GM12878 (cell line): ENCODE results near the gene CREB5. TPM values are rescaled to one million over a fixed set of nuclear protein-coding genes. Genes with fewer than 3 reads are reported as not detected.

Experiments used
- ATAC-seq: fragments of 200-7000 bp; cut with Tn5 transposase; 3 replicates; pipeline ENCODE4 v1.9.1; 2020; ENCODE audit warnings: mild to moderate bottlenecking, moderate library complexity
- BruUV-seq: library from RNA; stranded (reverse); fragments of 400-500 nt; replicated peaks from 2 replicates; lab custom pipeline; 2021; lab: Mats Ljungman, UMichigan
- CTCF ChIA-PET: fragments of 300-600 bp; sonication (Branson Sonifier 250); formaldehyde crosslinking; extraction: SDS; loops from one replicate; lab custom pipeline; 2021; ENCODE audit warnings: inconsistent platforms; lab: Yijun Ruan, JAX
- POLR2A ChIA-PET: fragments of 350-600 bp; formaldehyde crosslinking; extraction: SDS; loops from one replicate; lab custom pipeline; 2021; ENCODE audit warnings: inconsistent platforms; lab: Charles Lee
- RAD21 ChIA-PET: fragments of 300-600 bp; sonication (Branson Sonifier 250); formaldehyde crosslinking; loops from one replicate; lab custom pipeline; 2023; ENCODE audit warnings: antibody characterized with exemption; ENCODE audit not compliant: unreplicated experiment; lab: Charles Lee
- SMC1A ChIA-PET: fragments of 300-600 bp; sonication (Branson Sonifier 250); formaldehyde crosslinking; loops from one replicate; lab custom pipeline; 2023; ENCODE audit not compliant: unreplicated experiment, uncharacterized antibody; lab: Charles Lee
- DNase-seq: peaks from one replicate; pipeline ENCODE4 v3.0.0-alpha.2; 2011; ENCODE audit warnings: low read depth, low spot score
- FAIRE-seq: peaks from 3 replicates; lab custom pipeline; 2011; peaks lifted over from hg19 to GRCh38; lab: Jason Lieb, UNC
- H2AFZ ChIP-seq: 2 replicates; pipeline ENCODE4 v1.6.0; 2011; ENCODE audit warnings: low read depth, low read length, control low read depth; ENCODE audit not compliant: control insufficient read depth
- H3K27ac ChIP-seq: 2 replicates; pipeline ENCODE4 v1.5.1; 2011; ENCODE audit warnings: control low read depth; ENCODE audit not compliant: control insufficient read depth, insufficient read depth
- H3K27me3 ChIP-seq, 2 experiments: replicated peaks in 1 of 2; 2 replicates each; pipeline versions ENCODE4 v1.6.0 to v1.6.1; 2011; ENCODE audit warnings: low read length in 1 of 2; ENCODE audit not compliant: control insufficient read depth in 2 of 2, insufficient read depth in 2 of 2
- H3K36me3 ChIP-seq, 2 experiments: 2 replicates each; pipeline ENCODE4 v1.5.1; 2011; ENCODE audit warnings: low read length in 1 of 2; ENCODE audit not compliant: control insufficient read depth in 2 of 2, insufficient read depth in 2 of 2
- H3K4me1 ChIP-seq: 2 replicates; pipeline ENCODE4 v1.6.1; 2011; ENCODE audit warnings: mild to moderate bottlenecking, low read length, moderate library complexity, mixed read lengths; ENCODE audit not compliant: control insufficient read depth, insufficient read depth
- H3K4me2 ChIP-seq: 2 replicates; pipeline ENCODE4 v1.6.0; 2011; ENCODE audit warnings: control low read depth; ENCODE audit not compliant: control insufficient read depth, insufficient read depth
- H3K4me3 ChIP-seq: fragments of 200-600 bp; sonication (generic); 2 replicates; pipeline ENCODE4 v1.5.1; 2016
- H3K79me2 ChIP-seq: 2 replicates; pipeline ENCODE4 v1.6.0; 2011; ENCODE audit warnings: low read length; ENCODE audit not compliant: control insufficient read depth, insufficient read depth
- H3K9ac ChIP-seq: 2 replicates; pipeline ENCODE4 v1.8.0; 2011; ENCODE audit warnings: low read length, control low read depth, mixed read lengths; ENCODE audit not compliant: control insufficient read depth, insufficient read depth
- H3K9me3 ChIP-seq: replicated peaks from 3 replicates; pipeline ENCODE4 v1.5.1; 2011; ENCODE audit warnings: mild to moderate bottlenecking, low read length; ENCODE audit not compliant: control insufficient read depth, insufficient read depth
- H4K20me1 ChIP-seq: 2 replicates; pipeline ENCODE4 v1.6.0; 2011; ENCODE audit not compliant: control insufficient read depth, insufficient read depth
- BACH1 ChIP-seq: fragments of 450-650 bp; IDR thresholded peaks from 2 replicates; pipeline ENCODE4 v1.6.1; 2017; ENCODE audit warnings: mild to moderate bottlenecking, borderline replicate concordance
- RB1 ChIP-seq: fragments of 450-650 bp; formaldehyde crosslinking; IDR thresholded peaks from 2 replicates; pipeline ENCODE4 v1.6.1; 2017; ENCODE audit warnings: mild to moderate bottlenecking, borderline replicate concordance
- SMAD5 ChIP-seq: IDR thresholded peaks from 2 replicates; pipeline ENCODE4 v1.6.1; 2016; ENCODE audit warnings: antibody characterized with exemption, low read depth
- WRNIP1 ChIP-seq: IDR thresholded peaks from 2 replicates; pipeline ENCODE4 v1.6.1; 2011; ENCODE audit warnings: low read depth, low read length, improper control_type of control experiment, borderline replicate concordance
- ZBTB11 ChIP-seq: fragments of 450-650 bp; formaldehyde crosslinking; IDR thresholded peaks from 2 replicates; pipeline ENCODE4 v1.5.0; 2022; ENCODE audit warnings: mild to moderate bottlenecking, missing genetic modification characterization
- ZBTB33 ChIP-seq: fragments of 450-650 bp; IDR thresholded peaks from 2 replicates; pipeline ENCODE4 v1.6.1; 2017; ENCODE audit warnings: mild to moderate bottlenecking
- ZSCAN29 ChIP-seq: fragments of 450-650 bp; IDR thresholded peaks from 2 replicates; pipeline ENCODE4 v1.6.1; 2017; ENCODE audit warnings: mild to moderate bottlenecking, moderate library complexity
- WGBS: methylation state at CpG from one replicate; pipeline ENCODE4 v1.1.6; 2016; ENCODE audit warnings: low lambda C conversion rate; ENCODE audit not compliant: insufficient replicate concordance, insufficient coverage; ENCODE audit errors: missing lambda C conversion rate; 5-methylcytosine and 5-hydroxymethylcytosine counted together
- in situ Hi-C: fragments of 300-500 bp; cut with MboI; formaldehyde crosslinking; loops from 9 replicates; pipeline ENCODE4 v1.14.3; 2018; ENCODE audit warnings: mixed read lengths
- intact Hi-C: fragments of 100-400 bp; cut with micrococcal nuclease; formaldehyde crosslinking; loops from one replicate; pipeline ENCODE4 v1.14.2; 2022; ENCODE audit not compliant: unreplicated experiment
- polyA plus RNA-seq, 11 experiments: library from polyadenylated mRNA; depleted of rRNA in 4 of 11; unstranded in 6 of 11; stranded (reverse) in 5 of 11; fragments of >200 nt; fragmentation: Nextera tagmentation in 4 of 11; fragmentation: Illumina TruSeq in 1 of 11; extraction: Ambion mirVana in 4 of 11; extraction: Trizol in 1 of 11; gene quantifications; 1 replicate in 1 of 11; 2 replicates in 10 of 11; pipeline versions ENCODE4 v1.2.1 to v1.2.3, GENCODE V29; 2011 to 2016; ENCODE audit warnings: inconsistent platforms in 2 of 11, missing spikeins in 2 of 11, low read depth in 1 of 11
- total RNA-seq, 4 experiments: library from RNA; depleted of rRNA in 3 of 4; stranded (reverse); fragments of >200 nt in 3 of 4; fragmentation: Illumina TruSeq in 1 of 4; extraction: Trizol in 1 of 4; gene quantifications; 2 replicates each; pipeline versions ENCODE4 v1.2.1 to v1.2.3, GENCODE V29; 2013 to 2021

Gene CREB5
- total and polyA plus RNA-seq, 10 of the 15 experiments (the other 5 are each of a cell fraction or from before 2014, with no cell fraction given): 12.9 to 74.1 (median 53.0) TPM

GRCh38 chr7:28862595-28863272 is 450.4 kb downstream of the CREB5 start (continued):
- TF ChIP-seq ZBTB33: no peak
- TF ChIP-seq RB1: no peak
- no peak for TF ChIP-seq SMAD5
- no peak for TF ChIP-seq ZSCAN29
- no peak for TF ChIP-seq WRNIP1
- no peak for TF ChIP-seq ZBTB11 (CRISPR knock-in tag)

- DNase-seq (no peak), FAIRE-seq (no peak), ATAC-seq (no peak)
- H3K9ac ChIP-seq: no peak overlapping the region
- H2AFZ ChIP-seq: no peak overlapping the region
- no peaks in the 10 kb centered on the region for H4K20me1 ChIP-seq
- in situ Hi-C loops: no loop called here
- no peaks in the 10 kb centered on the region for H3K4me1 ChIP-seq
- RAD21 ChIA-PET: no interaction called here
- H3K4me2 ChIP-seq: no peak overlapping the region
- no peak overlapping the region for H3K27ac ChIP-seq
- WGBS: 23% methylated on average over 6 of the region's 6 CpGs
- no peaks in the 10 kb centered on the region for H3K79me2 ChIP-seq
- H3K9me3 ChIP-seq: no peaks in the 10 kb centered on the region
- no peak for TF ChIP-seq BACH1
- TF ChIP-seq, all 136 proteins: peak for 0
- POLR2A ChIA-PET: no interaction called here
- intact Hi-C loops: no loop called here
- no TSS peak for BruUV-seq
- peaks cover 3 to 10% of the 10 kb centered on the region in 2 experiments for H3K27me3 ChIP-seq
- SMC1A ChIA-PET: no interaction called here
- no peak overlapping the region for H3K4me3 ChIP-seq
- H3K36me3 ChIP-seq: no peaks in the 10 kb centered on the region
- CTCF ChIA-PET: no interaction called here
Measured at GRCh38 chr7:28865601-28866144, 453.4 kb downstream of the CREB5 start.
